C4-2B (cell line): ENCODE results near the gene FTHL17.

Experiments
- H3K27ac ChIP-seq: fragments of 450-650 bp; 2 replicates; pipeline ENCODE4 v1.5.1; 2017
- CTCF ChIP-seq: fragments of 450-650 bp; conservative IDR thresholded peaks from 2 replicates; pipeline ENCODE4 v1.5.1; 2017; ENCODE audit warnings: mild to moderate bottlenecking
- ZFX ChIP-seq: fragments of 450-650 bp; IDR thresholded peaks from 2 replicates; pipeline ENCODE4 v1.6.1; 2017

FTHL17 gene

GRCh38 chrX:31071725-31072124 lies at the start of gene FTHL17:
Gene FTHL17, minus strand, starts transcription at chrX:31072041. Its CDS starts 88 bp downstream, at chrX:31071953.
- no peak for TF ChIP-seq CTCF
- TF ChIP-seq ZFX: no peak
- H3K27ac ChIP-seq: no peak within 1 kb of the TSS

- TF ChIP-seq ZFX: no peak
- TF ChIP-seq CTCF: no peak
- no peak overlapping the region for H3K27ac ChIP-seq
These were observed 45.4 kb upstream of the FTHL17 start for GRCh38 chrX:31117266-31117665.

- H3K27ac ChIP-seq: no peak overlapping the region
- TF ChIP-seq ZFX (no peak), CTCF (no peak)
These were observed 43.6 kb upstream of the FTHL17 start for GRCh38 chrX:31115398-31115797.

GRCh38 chrX:31114858-31115257 lies 43.0 kb upstream of the FTHL17 start:
- H3K27ac ChIP-seq: no peak overlapping the region
- TF ChIP-seq CTCF: no peak
- TF ChIP-seq ZFX: no peak

- H3K27ac ChIP-seq: no peak overlapping the region
- TF ChIP-seq ZFX (no peak), CTCF (no peak)
These were observed 40.6 kb upstream of the FTHL17 start for GRCh38 chrX:31112226-31112999.

- TF ChIP-seq CTCF (no peak), ZFX (no peak)
- H3K27ac ChIP-seq: no peak overlapping the region
These were observed 38.8 kb upstream of the FTHL17 start for GRCh38 chrX:31110657-31111056.

- no peak for TF ChIP-seq ZFX
- TF ChIP-seq CTCF: no peak
- no peak overlapping the region for H3K27ac ChIP-seq
These were observed 27.8 kb upstream of the FTHL17 start for GRCh38 chrX:31099536-31100090.
